Measurements from ENCODE around the gene CIZ1.

The CIZ1 gene

DNA sequence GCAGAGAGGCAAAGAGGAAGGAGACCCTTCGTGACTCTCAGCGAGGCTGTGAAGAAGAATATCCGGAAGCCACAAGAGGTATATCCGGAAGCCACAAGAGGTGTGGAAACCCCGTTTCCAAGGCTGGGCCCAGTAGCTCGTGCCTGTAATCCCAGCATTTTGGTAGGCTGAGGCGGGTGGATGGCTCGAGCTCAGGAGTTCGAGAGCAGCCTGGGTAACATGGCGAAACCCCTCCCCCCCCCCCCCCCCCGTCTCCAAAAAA, 31.9 kb downstream of the CIZ1 start:
- peak overlapping the region; percentile 94 for H3K4me3 ChIP-seq
- H3K27me3 ChIP-seq (ENCODE audit: low read depth), result no peaks in the 10 kb centered on the region
- peaks cover 11% of the 10 kb centered on the region; the same call in 1 of the 2 replicates for H3K4me1 ChIP-seq
- DNase-seq (ENCODE audit: low spot score in 2 of 2), result peak; percentile 15 to 61
- in situ Hi-C loops (cut with MboI; ENCODE audit: low sequenced_read_pairs), result no loop called here
- H3K36me3 ChIP-seq (replicated peaks), result peaks cover 16% of the 10 kb centered on the region
- no peaks in the 10 kb centered on the region for H3K9me3 ChIP-seq

- H3K27me3 ChIP-seq (ENCODE audit: low read depth), result no peaks in the 10 kb centered on the region
- no peak for DNase-seq (ENCODE audit: low spot score in 2 of 2)
- no peaks in the 10 kb centered on the region; the same call in 1 of the 2 replicates for H3K36me3 ChIP-seq (replicated peaks)
- H3K4me3 ChIP-seq, result no peak overlapping the region
- H3K9me3 ChIP-seq, result no peaks in the 10 kb centered on the region
- in situ Hi-C loops (cut with MboI; ENCODE audit: low sequenced_read_pairs), result no loop called here
- H3K4me1 ChIP-seq, result peaks cover 7% of the 10 kb centered on the region; the same call in 1 of the 2 replicates
Measured at GRCh38 chr9:128155736-128156500, 35.5 kb downstream of the CIZ1 start.

DNA sequence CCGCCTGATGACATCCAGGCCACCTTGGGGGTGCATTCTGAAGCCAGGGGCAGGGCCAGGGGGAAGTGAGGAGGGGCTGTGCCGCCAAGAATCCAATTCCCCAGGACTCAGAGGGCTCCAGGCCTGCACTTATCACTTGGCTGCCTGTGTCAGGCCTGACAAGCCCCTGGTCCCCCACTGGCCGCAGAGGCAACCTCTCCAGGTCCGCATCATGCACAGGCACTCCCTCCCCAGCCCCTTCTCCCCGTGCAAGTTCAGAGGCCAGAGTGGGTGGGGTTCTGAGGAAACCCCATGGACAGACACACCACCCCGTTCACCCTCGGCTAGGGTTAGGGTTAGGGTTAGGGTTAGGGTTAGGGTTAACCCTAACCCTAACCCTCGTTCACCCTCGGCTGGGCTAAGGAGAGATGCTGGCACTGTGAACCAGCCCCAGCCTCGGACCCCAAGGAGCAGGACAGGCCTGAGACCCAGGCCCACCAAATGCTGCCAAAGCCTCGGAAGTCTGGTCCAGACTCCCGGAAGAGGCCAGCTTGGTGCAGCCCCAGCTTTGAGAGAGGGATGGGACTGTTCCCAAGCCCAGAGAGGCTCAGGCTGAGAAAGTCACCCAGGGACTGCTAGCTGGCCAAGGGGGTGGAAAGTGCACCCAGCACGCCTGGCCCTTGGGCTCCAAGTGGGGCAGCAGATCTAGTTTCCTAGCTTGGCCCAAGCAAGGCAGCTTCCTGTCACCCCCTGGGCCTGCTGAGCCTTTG, 37.3 kb downstream of the CIZ1 start:
- Histone ChIP-seq H3K27me3 (ENCODE audit: low read depth) (no peaks in the 10 kb centered on the region), H3K9me3 (no peaks in the 10 kb centered on the region), H3K4me3 (no peak overlapping the region), H3K4me1 (no peaks in the 10 kb centered on the region), H3K36me3 (replicated peaks) (no peaks in the 10 kb centered on the region)
- no peak for DNase-seq (ENCODE audit: low spot score in 2 of 2)
- in situ Hi-C loops (cut with MboI; ENCODE audit: low sequenced_read_pairs), result no loop called here

DNA sequence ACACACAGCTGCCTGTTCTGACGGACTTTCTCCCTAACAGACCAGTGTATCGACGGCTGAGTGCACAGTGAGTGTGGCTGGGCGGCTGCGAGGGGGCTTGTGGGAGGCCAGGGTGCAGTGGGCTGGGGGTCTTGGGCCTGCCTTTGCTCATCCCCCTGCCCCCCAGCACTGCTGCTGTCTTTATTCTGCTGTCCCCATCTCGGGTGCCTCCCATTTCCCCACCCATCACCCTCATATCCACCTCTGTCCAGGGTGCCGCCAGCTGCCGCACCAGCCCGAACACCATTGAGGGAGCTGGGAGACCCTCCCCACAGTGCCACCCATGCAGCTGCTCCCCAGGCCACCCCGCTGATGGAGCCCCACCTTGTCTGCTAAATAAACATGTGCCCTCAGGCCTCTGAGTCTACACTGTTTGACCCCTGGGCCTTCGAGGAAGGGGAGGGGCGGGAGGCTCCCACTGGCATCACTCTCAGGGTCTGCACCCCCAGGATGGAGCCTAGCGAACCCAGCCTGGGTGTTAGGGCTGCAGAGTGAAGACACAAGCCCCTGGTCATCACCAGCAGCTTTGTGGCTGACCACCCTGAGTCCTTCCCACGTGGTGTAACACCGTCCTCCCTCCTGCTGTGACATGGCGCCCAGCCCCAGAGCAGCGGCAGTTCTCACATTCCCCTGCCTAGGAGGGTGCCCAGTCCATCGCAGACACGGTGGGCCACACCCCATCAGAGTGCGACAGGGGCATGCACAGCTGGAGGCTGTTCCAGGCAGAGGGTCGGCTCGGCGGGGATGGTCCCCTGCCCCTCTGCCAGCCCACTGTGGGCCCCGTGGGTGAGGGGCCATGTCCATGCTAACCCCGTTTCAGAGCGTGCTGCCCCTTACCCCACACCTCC, 38.1 kb downstream of the CIZ1 start:
- no peaks in the 10 kb centered on the region for H3K4me1 ChIP-seq
- no peaks in the 10 kb centered on the region for H3K36me3 ChIP-seq (replicated peaks)
- H3K27me3 ChIP-seq (ENCODE audit: low read depth), result no peaks in the 10 kb centered on the region
- in situ Hi-C loops (cut with MboI; ENCODE audit: low sequenced_read_pairs), result no loop called here
- H3K4me3 ChIP-seq, result no peak overlapping the region
- H3K9me3 ChIP-seq, result no peaks in the 10 kb centered on the region
- DNase-seq (ENCODE audit: low spot score in 2 of 2), result no peak

DNA sequence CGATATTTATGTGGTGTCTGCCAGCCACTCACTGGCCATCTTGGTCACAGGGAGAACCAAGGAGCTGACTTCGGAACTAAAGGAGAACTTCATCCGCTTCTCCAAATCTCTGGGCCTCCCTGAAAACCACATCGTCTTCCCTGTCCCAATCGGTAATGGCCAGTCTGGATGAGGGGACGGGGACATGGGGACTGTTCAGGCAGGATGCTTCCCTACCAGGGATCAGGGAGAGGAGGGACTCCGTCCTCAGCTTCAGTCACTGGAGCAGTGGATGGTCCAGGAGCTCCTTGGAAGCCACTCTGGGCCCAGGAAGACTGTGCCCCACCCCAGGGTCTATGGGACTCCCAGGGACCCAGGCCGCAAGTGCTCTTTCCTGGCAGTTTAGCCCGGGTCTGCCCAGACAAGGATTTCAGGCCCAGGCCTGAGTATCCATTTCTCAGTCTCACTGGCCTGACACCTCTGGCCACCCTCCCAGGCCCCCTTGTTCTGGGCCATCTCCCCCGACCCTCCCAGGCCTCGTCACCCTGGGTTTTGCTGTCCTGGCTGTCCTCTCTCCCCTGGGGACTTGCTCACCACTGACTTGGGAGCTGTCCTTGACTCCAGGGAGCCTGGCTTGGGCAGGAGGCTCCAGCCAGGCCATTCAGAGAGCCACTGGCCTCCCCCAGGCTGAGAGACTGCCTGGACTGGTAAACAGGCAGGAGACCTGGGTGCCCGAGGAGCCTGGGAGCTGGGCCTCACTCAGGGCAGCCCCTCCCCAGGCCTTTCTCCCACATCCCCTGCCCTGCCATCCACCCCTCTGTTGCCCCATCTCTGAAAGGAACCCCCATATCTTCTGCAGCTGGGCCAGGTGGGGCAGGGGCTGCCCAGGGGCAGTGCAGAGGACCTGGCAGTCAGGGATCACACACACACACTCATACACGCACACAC, 39.0 kb downstream of the CIZ1 start:
- no peak overlapping the region for H3K4me3 ChIP-seq
- in situ Hi-C loops (cut with MboI; ENCODE audit: low sequenced_read_pairs), result no loop called here
- no peaks in the 10 kb centered on the region for H3K36me3 ChIP-seq (replicated peaks)
- H3K4me1 ChIP-seq, result no peaks in the 10 kb centered on the region
- no peaks in the 10 kb centered on the region for H3K9me3 ChIP-seq
- no peak for DNase-seq (ENCODE audit: low spot score in 2 of 2)
- H3K27me3 ChIP-seq (ENCODE audit: low read depth), result no peaks in the 10 kb centered on the region

DNA sequence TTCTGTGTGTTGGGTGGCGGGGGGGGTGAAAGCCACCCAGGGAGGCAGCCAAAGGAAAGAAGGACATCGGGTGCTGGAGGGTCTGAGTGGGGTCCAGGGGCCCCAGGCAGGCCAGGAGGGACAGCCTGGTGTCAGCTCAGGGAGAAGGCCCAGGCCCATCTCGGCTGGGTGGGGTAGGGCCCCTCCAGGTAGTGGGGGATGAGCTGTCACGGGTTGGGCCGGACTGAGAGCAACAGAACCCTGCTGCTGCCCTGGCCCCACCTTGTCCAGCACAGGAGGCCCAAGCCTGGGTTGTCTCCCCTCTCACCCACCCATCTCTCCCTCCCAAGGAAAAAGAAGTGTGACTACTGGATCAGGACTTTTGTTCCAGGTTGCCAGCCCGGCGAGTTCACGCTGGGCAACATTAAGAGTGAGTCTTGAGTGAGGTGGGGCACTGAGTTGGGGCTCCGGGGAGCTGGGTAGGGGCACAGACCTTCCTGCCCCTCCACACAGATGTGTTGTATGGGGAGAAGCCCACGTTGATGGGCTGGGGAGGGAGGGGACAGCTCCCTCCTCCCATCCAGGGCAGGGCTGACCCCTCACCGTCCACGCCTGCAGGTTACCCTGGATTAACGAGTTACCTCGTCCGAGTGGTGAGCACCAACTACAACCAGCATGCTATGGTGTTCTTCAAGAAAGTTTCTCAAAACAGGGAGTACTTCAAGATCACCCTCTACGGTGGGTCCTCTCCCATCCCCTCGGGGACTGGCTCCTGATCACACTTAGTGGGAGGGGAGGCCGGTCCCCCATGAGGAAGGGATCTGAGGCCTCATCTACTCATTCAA, 39.9 kb downstream of the CIZ1 start:
- no peaks in the 10 kb centered on the region for H3K9me3 ChIP-seq
- no peaks in the 10 kb centered on the region for H3K36me3 ChIP-seq (replicated peaks)
- no peaks in the 10 kb centered on the region for H3K4me1 ChIP-seq
- no peak overlapping the region for H3K4me3 ChIP-seq
- in situ Hi-C loops (cut with MboI; ENCODE audit: low sequenced_read_pairs), result no loop called here
- no peak for DNase-seq (ENCODE audit: low spot score in 2 of 2)
- H3K27me3 ChIP-seq (ENCODE audit: low read depth), result no peaks in the 10 kb centered on the region

DNA sequence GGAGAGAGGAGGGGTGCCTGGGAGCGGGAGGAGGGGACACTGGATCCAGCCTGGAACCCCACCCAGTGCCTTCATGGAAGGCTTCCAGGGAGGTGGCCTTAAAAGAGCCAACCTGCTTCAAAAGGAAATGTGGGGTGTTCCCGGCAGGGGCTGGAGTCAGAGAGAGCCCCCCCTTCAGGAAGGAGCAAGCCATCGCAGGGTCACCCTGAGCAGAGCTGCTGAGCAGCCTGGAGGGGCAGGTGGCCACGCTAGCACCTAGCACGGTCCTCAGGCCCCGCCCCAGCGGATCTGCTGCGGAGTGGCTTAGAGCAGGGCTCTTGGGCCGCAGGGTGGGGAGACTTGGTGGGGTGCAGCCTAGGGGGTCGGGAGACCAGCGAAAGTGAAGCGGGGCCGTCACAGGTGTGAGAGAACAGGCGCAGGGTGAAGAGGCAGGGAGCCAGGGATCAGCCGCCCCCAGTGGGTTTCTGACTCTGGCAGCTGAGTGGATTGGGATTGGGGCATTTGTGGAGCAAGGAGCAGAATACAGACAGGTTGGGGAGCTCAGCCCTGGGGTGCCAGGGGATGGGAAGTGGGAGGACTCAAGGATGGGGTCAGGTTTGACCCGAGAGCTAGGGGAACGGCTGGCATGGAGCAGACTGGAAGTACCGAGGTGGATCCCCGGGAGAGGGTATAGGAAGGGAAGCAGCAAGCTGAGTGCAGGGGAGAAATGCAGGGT, 40.6 kb downstream of the CIZ1 start:
- in situ Hi-C loops (cut with MboI; ENCODE audit: low sequenced_read_pairs), result no loop called here
- H3K4me1 ChIP-seq, result no peaks in the 10 kb centered on the region
- H3K9me3 ChIP-seq, result no peaks in the 10 kb centered on the region
- no peaks in the 10 kb centered on the region for H3K36me3 ChIP-seq (replicated peaks)
- no peaks in the 10 kb centered on the region for H3K27me3 ChIP-seq (ENCODE audit: low read depth)
- DNase-seq (ENCODE audit: low spot score in 2 of 2), result peak in 1 of 2 experiments; percentile 60
- no peak overlapping the region for H3K4me3 ChIP-seq

- Histone ChIP-seq H3K9me3 (no peaks in the 10 kb centered on the region), H3K36me3 (replicated peaks) (no peaks in the 10 kb centered on the region), H3K27me3 (ENCODE audit: low read depth) (no peaks in the 10 kb centered on the region), H3K4me1 (no peaks in the 10 kb centered on the region), H3K4me3 (no peak overlapping the region)
- in situ Hi-C loops (cut with MboI; ENCODE audit: low sequenced_read_pairs), result no loop called here
- DNase-seq (ENCODE audit: low spot score in 2 of 2), result no peak
Measured at GRCh38 chr9:128149951-128150593, 41.3 kb downstream of the CIZ1 start.

- H3K36me3 ChIP-seq (replicated peaks), result no peaks in the 10 kb centered on the region
- no peak for DNase-seq (ENCODE audit: low spot score in 2 of 2)
- H3K9me3 ChIP-seq, result no peaks in the 10 kb centered on the region
- in situ Hi-C loops (cut with MboI; ENCODE audit: low sequenced_read_pairs), result no loop called here
- H3K27me3 ChIP-seq (ENCODE audit: low read depth), result no peaks in the 10 kb centered on the region
- H3K4me1 ChIP-seq, result no peaks in the 10 kb centered on the region
- no peak within 1 kb of the TSS for H3K4me3 ChIP-seq
Measured at GRCh38 chr9:128149001-128149701, 42.2 kb downstream of the CIZ1 start, which contains the start of gene LCN2. LCN2 (plus strand) TSS chr9:128149453; CDS start chr9:128149526, 73 bp downstream.

- no peak for DNase-seq (ENCODE audit: low spot score in 2 of 2)
- no peaks in the 10 kb centered on the region for H3K36me3 ChIP-seq (replicated peaks)
- H3K4me3 ChIP-seq, result no peak overlapping the region
- H3K9me3 ChIP-seq, result no peaks in the 10 kb centered on the region
- H3K4me1 ChIP-seq, result no peaks in the 10 kb centered on the region
- H3K27me3 ChIP-seq (ENCODE audit: low read depth), result no peaks in the 10 kb centered on the region
- in situ Hi-C loops (cut with MboI; ENCODE audit: low sequenced_read_pairs), result no loop called here
Measured at GRCh38 chr9:128148509-128149000, 42.8 kb downstream of the CIZ1 start.

- no peaks in the 10 kb centered on the region for H3K9me3 ChIP-seq
- in situ Hi-C loops (cut with MboI; ENCODE audit: low sequenced_read_pairs), result no loop called here
- no peak overlapping the region for H3K4me3 ChIP-seq
- H3K27me3 ChIP-seq (ENCODE audit: low read depth), result no peaks in the 10 kb centered on the region
- H3K36me3 ChIP-seq (replicated peaks), result no peaks in the 10 kb centered on the region
- no peak for DNase-seq (ENCODE audit: low spot score in 2 of 2)
- no peaks in the 10 kb centered on the region for H3K4me1 ChIP-seq
Measured at GRCh38 chr9:128146591-128147120, 44.7 kb downstream of the CIZ1 start.

Data from HAP-1 (cell line).